MM.1S (cell line): ENCODE measurements around the gene IRF1.
"Not testable (repeated sequence)": the region's sequence is repeated elsewhere in the genome, so short reads cannot be mapped to it uniquely, and the experiment has no call there.

ENCODE experiments used
- DNase-seq: peaks from one replicate; pipeline ENCODE4 v3.0.0-alpha.2; 2015
- H2AFZ ChIP-seq: fragments of 300-600 bp; sonication (generic); 2 replicates; pipeline ENCODE4 v1.6.0; 2016; ENCODE audit warnings: antibody characterized with exemption, low read length
- H3F3A ChIP-seq: fragments of 300-600 bp; sonication (generic); 2 replicates; pipeline ENCODE4 v1.6.1; 2016; ENCODE audit warnings: mild to moderate bottlenecking, antibody characterized with exemption, low read length, moderate library complexity, mixed read lengths; ENCODE audit not compliant: insufficient read depth
- H3K27ac ChIP-seq: fragments of 300-600 bp; sonication (generic); 2 replicates; pipeline ENCODE4 v1.5.1; 2016; ENCODE audit warnings: mild to moderate bottlenecking, low read length
- H3K27me3 ChIP-seq: fragments of 300-600 bp; sonication (generic); replicated peaks from 2 replicates; pipeline ENCODE4 v1.6.0; 2016; ENCODE audit warnings: low read length; ENCODE audit not compliant: insufficient read depth
- H3K36me3 ChIP-seq: fragments of 300-600 bp; sonication (generic); replicated peaks from 2 replicates; pipeline ENCODE4 v1.6.1; 2016; ENCODE audit warnings: mild to moderate bottlenecking, low read length, mixed read lengths; ENCODE audit not compliant: insufficient read depth
- H3K4me1 ChIP-seq: fragments of 300-600 bp; sonication (generic); 2 replicates; pipeline ENCODE4 v1.6.1; 2016; ENCODE audit warnings: low read length, mixed read lengths
- H3K4me2 ChIP-seq: fragments of 300-600 bp; sonication (generic); 2 replicates; pipeline ENCODE4 v1.6.0; 2016; ENCODE audit warnings: low read depth, low read length
- H3K4me3 ChIP-seq: fragments of 300-600 bp; sonication (generic); 2 replicates; pipeline ENCODE4 v1.5.1; 2016; ENCODE audit warnings: low read length, mixed read lengths
- H3K79me2 ChIP-seq: fragments of 300-600 bp; sonication (generic); 2 replicates; pipeline ENCODE4 v1.6.1; 2016; ENCODE audit warnings: mixed run types, low read length, mixed read lengths
- H3K9ac ChIP-seq: fragments of 300-600 bp; sonication (generic); 2 replicates; pipeline ENCODE4 v1.6.1; 2016; ENCODE audit warnings: low read length, mixed read lengths
- H3K9me2 ChIP-seq: fragments of 300-600 bp; sonication (generic); replicated peaks from 2 replicates; pipeline ENCODE4 v1.6.1; 2016; ENCODE audit warnings: mild to moderate bottlenecking, low read length, mixed read lengths; ENCODE audit not compliant: insufficient read depth
- H3K9me3 ChIP-seq: fragments of 300-600 bp; sonication (generic); replicated peaks from 2 replicates; pipeline ENCODE4 v1.6.1; 2016; ENCODE audit warnings: mild to moderate bottlenecking, low read length, mixed read lengths; ENCODE audit not compliant: insufficient read depth
- H4K20me1 ChIP-seq: fragments of 300-600 bp; sonication (generic); 2 replicates; pipeline ENCODE4 v1.6.1; 2016; ENCODE audit warnings: mild to moderate bottlenecking, low read length, moderate library complexity, mixed read lengths; ENCODE audit not compliant: insufficient read depth
- EZH2 ChIP-seq: fragments of 300-600 bp; sonication (generic); optimal IDR thresholded peaks from 2 replicates; pipeline ENCODE3; 2017; ENCODE audit warnings: low read depth, mild to moderate bottlenecking, antibody characterized with exemption, low read length, mixed read lengths
- EZH2phosphoT487 ChIP-seq: fragments of 300-600 bp; sonication (generic); IDR thresholded peaks from 2 replicates; pipeline ENCODE4 v1.6.1; 2018; ENCODE audit warnings: antibody characterized with exemption, low read length
- TF ChIP-seq, protein P1 (sequence below): fragments of 300-600 bp; sonication (generic); IDR thresholded peaks from 2 replicates; pipeline ENCODE4 v1.5.1; 2016; ENCODE audit warnings: antibody characterized with exemption, low read length, mixed read lengths

The IRF1 gene

GRCh38 chr5:132526974-132527564, 36.5 kb upstream of the IRF1 start:
- H2AFZ ChIP-seq: peak overlapping the region; percentile 61
- H3K9me2 ChIP-seq: no peaks in the 10 kb centered on the region
- H4K20me1 ChIP-seq: no peaks in the 10 kb centered on the region
- H3K27me3 ChIP-seq: no peaks in the 10 kb centered on the region
- no peaks in the 10 kb centered on the region for H3K9me3 ChIP-seq
- H3K79me2 ChIP-seq: no peaks in the 10 kb centered on the region
- peak overlapping the region; percentile 62; the same call in 1 of the 2 replicates for H3K4me2 ChIP-seq
- TF ChIP-seq, protein P1, sequence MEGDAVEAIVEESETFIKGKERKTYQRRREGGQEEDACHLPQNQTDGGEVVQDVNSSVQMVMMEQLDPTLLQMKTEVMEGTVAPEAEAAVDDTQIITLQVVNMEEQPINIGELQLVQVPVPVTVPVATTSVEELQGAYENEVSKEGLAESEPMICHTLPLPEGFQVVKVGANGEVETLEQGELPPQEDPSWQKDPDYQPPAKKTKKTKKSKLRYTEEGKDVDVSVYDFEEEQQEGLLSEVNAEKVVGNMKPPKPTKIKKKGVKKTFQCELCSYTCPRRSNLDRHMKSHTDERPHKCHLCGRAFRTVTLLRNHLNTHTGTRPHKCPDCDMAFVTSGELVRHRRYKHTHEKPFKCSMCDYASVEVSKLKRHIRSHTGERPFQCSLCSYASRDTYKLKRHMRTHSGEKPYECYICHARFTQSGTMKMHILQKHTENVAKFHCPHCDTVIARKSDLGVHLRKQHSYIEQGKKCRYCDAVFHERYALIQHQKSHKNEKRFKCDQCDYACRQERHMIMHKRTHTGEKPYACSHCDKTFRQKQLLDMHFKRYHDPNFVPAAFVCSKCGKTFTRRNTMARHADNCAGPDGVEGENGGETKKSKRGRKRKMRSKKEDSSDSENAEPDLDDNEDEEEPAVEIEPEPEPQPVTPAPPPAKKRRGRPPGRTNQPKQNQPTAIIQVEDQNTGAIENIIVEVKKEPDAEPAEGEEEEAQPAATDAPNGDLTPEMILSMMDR: no peak
- TF ChIP-seq EZH2phosphoT487 (no peak), EZH2 (no peak)
- H3K9ac ChIP-seq: no peak overlapping the region
- H3K4me3 ChIP-seq: no peak overlapping the region
- DNase-seq: no peak
- peaks cover 38% of the 10 kb centered on the region for H3K4me1 ChIP-seq
- H3K36me3 ChIP-seq: no peaks in the 10 kb centered on the region
- peaks cover 28% of the 10 kb centered on the region for H3F3A ChIP-seq
- no peak overlapping the region for H3K27ac ChIP-seq

DNA sequence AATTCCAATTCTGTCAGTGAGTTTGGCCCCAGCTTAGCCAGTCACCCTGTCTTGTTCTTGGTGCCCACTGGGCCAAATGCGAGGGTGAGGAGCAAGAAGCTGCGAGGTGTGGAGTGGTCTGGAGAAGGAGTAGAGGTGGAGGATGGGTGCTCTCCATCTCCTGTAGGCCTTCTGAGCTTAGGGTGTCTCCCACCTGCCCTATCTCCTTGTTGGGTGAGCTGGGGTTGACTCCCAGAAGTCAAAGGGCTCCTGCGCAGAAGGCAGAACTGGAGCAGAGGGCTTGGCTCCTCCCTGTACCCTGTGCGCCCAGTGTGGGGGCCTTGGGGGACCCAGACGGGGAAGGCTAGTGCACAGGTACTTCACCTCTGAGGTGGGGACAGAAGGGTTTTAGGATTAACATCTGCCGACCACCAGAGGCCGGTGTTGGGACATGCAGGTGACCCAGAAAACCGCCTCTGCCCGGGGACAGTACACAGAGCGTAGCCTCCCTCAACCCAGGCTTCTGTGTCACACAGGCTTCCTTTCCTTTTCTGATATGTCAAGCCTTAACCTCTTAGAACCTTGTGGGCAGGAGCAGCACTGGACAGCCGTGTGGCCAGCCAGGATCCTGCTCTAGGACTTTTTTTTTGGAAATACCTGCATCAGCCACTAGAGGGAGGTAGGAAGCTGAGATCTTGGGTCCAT, 35.9 kb upstream of the IRF1 start:
- no peaks in the 10 kb centered on the region for H3K79me2 ChIP-seq
- H4K20me1 ChIP-seq: no peaks in the 10 kb centered on the region
- H3K27ac ChIP-seq: peak overlapping the region; percentile 75; the same call in 1 of the 2 replicates
- H3K9me2 ChIP-seq: no peaks in the 10 kb centered on the region
- H3F3A ChIP-seq: peaks cover 29% of the 10 kb centered on the region
- H3K27me3 ChIP-seq: no peaks in the 10 kb centered on the region
- H3K4me3 ChIP-seq: no peak overlapping the region
- no peak overlapping the region for H3K9ac ChIP-seq
- no peak for TF ChIP-seq EZH2
- TF ChIP-seq, protein P1: peak; percentile 86
- peak; percentile 70 for DNase-seq
- H3K36me3 ChIP-seq: no peaks in the 10 kb centered on the region
- peak overlapping the region; percentile 62; the same call in 1 of the 2 replicates for H3K4me2 ChIP-seq
- peak overlapping the region; percentile 61 for H2AFZ ChIP-seq
- H3K9me3 ChIP-seq: no peaks in the 10 kb centered on the region
- peaks cover 43% of the 10 kb centered on the region for H3K4me1 ChIP-seq

DNA sequence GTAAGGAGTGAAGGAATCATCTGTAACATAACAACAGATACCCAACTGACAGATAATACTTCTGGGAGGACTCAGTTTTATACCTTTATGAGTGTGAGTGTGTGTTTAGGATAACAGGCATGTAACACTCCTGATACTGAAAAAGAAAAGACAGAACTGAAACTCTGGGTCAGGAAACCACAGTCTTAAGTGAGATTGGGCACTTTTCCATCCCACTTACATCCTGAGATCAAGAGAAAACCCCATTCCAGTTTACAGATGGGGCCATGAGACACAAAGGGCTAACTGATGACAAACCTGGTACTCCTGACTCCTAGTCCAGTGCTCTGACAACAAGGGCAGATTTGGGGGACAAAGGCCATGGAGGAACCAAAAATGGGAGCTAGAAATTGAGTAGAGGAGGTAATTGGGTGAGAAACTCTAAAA, 34.7 kb upstream of the IRF1 start:
- H3K36me3 ChIP-seq: no peaks in the 10 kb centered on the region
- H3K27me3 ChIP-seq: no peaks in the 10 kb centered on the region
- H3K9ac ChIP-seq: no peak overlapping the region
- peak; percentile 90 for DNase-seq
- H3F3A ChIP-seq: peaks cover 36% of the 10 kb centered on the region
- H3K9me3 ChIP-seq: no peaks in the 10 kb centered on the region
- H3K79me2 ChIP-seq: no peaks in the 10 kb centered on the region
- no peaks in the 10 kb centered on the region for H3K9me2 ChIP-seq
- H3K4me3 ChIP-seq: no peak overlapping the region
- H2AFZ ChIP-seq: no peak overlapping the region
- peak overlapping the region; percentile 75; the same call in 1 of the 2 replicates for H3K27ac ChIP-seq
- peak overlapping the region; percentile 47; the same call in 1 of the 2 replicates for H3K4me2 ChIP-seq
- peaks cover 48% of the 10 kb centered on the region for H3K4me1 ChIP-seq
- no peaks in the 10 kb centered on the region for H4K20me1 ChIP-seq
- TF ChIP-seq EZH2phosphoT487 (no peak), EZH2 (no peak)
- TF ChIP-seq, protein P1: no peak

GRCh38 chr5:132524877-132525276, 34.3 kb upstream of the IRF1 start:
- Histone ChIP-seq H3K4me2 (peak overlapping the region; percentile 47), H3F3A (peaks cover 40% of the 10 kb centered on the region), H3K27ac (peak overlapping the region; percentile 75; the same call in 1 of the 2 replicates), H3K4me1 (peaks cover 53% of the 10 kb centered on the region)
- not testable (repeated sequence) for H3K36me3 ChIP-seq, H3K79me2 ChIP-seq, H3K9me3 ChIP-seq, H3K9me2 ChIP-seq, H2AFZ ChIP-seq, H3K27me3 ChIP-seq, DNase-seq, H4K20me1 ChIP-seq, H3K4me3 ChIP-seq, H3K9ac ChIP-seq

- not testable (repeated sequence) for H3K79me2 ChIP-seq, DNase-seq, H3K4me3 ChIP-seq, H3K9me2 ChIP-seq, H2AFZ ChIP-seq, H3K27me3 ChIP-seq, H3K9ac ChIP-seq, H4K20me1 ChIP-seq, H3K36me3 ChIP-seq, H3K4me2 ChIP-seq, H3K9me3 ChIP-seq, H3K27ac ChIP-seq
- Histone ChIP-seq H3K4me1 (peaks cover 50% of the 10 kb centered on the region), H3F3A (peaks cover 41% of the 10 kb centered on the region)
These were observed 31.5 kb upstream of the IRF1 start for GRCh38 chr5:132522067-132522466.
